MM.1S (cell line): ENCODE data around the gene ZNF438.

Source experiments
- DNase-seq: peaks from one replicate; pipeline ENCODE4 v3.0.0-alpha.2; 2015
- H2AFZ ChIP-seq: fragments of 300-600 bp; sonication (generic); 2 replicates; pipeline ENCODE4 v1.6.0; 2016; ENCODE audit warnings: antibody characterized with exemption, low read length
- H3F3A ChIP-seq: fragments of 300-600 bp; sonication (generic); 2 replicates; pipeline ENCODE4 v1.6.1; 2016; ENCODE audit warnings: mild to moderate bottlenecking, antibody characterized with exemption, low read length, moderate library complexity, mixed read lengths; ENCODE audit not compliant: insufficient read depth
- H3K27ac ChIP-seq: fragments of 300-600 bp; sonication (generic); 2 replicates; pipeline ENCODE4 v1.5.1; 2016; ENCODE audit warnings: mild to moderate bottlenecking, low read length
- H3K27me3 ChIP-seq: fragments of 300-600 bp; sonication (generic); replicated peaks from 2 replicates; pipeline ENCODE4 v1.6.0; 2016; ENCODE audit warnings: low read length; ENCODE audit not compliant: insufficient read depth
- H3K36me3 ChIP-seq: fragments of 300-600 bp; sonication (generic); replicated peaks from 2 replicates; pipeline ENCODE4 v1.6.1; 2016; ENCODE audit warnings: mild to moderate bottlenecking, low read length, mixed read lengths; ENCODE audit not compliant: insufficient read depth
- H3K4me1 ChIP-seq: fragments of 300-600 bp; sonication (generic); 2 replicates; pipeline ENCODE4 v1.6.1; 2016; ENCODE audit warnings: low read length, mixed read lengths
- H3K4me2 ChIP-seq: fragments of 300-600 bp; sonication (generic); 2 replicates; pipeline ENCODE4 v1.6.0; 2016; ENCODE audit warnings: low read depth, low read length
- H3K4me3 ChIP-seq: fragments of 300-600 bp; sonication (generic); 2 replicates; pipeline ENCODE4 v1.5.1; 2016; ENCODE audit warnings: low read length, mixed read lengths
- H3K79me2 ChIP-seq: fragments of 300-600 bp; sonication (generic); 2 replicates; pipeline ENCODE4 v1.6.1; 2016; ENCODE audit warnings: mixed run types, low read length, mixed read lengths
- H3K9ac ChIP-seq: fragments of 300-600 bp; sonication (generic); 2 replicates; pipeline ENCODE4 v1.6.1; 2016; ENCODE audit warnings: low read length, mixed read lengths
- H3K9me2 ChIP-seq: fragments of 300-600 bp; sonication (generic); replicated peaks from 2 replicates; pipeline ENCODE4 v1.6.1; 2016; ENCODE audit warnings: mild to moderate bottlenecking, low read length, mixed read lengths; ENCODE audit not compliant: insufficient read depth
- H3K9me3 ChIP-seq: fragments of 300-600 bp; sonication (generic); replicated peaks from 2 replicates; pipeline ENCODE4 v1.6.1; 2016; ENCODE audit warnings: mild to moderate bottlenecking, low read length, mixed read lengths; ENCODE audit not compliant: insufficient read depth
- H4K20me1 ChIP-seq: fragments of 300-600 bp; sonication (generic); 2 replicates; pipeline ENCODE4 v1.6.1; 2016; ENCODE audit warnings: mild to moderate bottlenecking, low read length, moderate library complexity, mixed read lengths; ENCODE audit not compliant: insufficient read depth
- CTCF ChIP-seq: fragments of 300-600 bp; sonication (generic); IDR thresholded peaks from 2 replicates; pipeline ENCODE4 v1.5.1; 2016; ENCODE audit warnings: antibody characterized with exemption, low read length, mixed read lengths
- EZH2 ChIP-seq: fragments of 300-600 bp; sonication (generic); optimal IDR thresholded peaks from 2 replicates; pipeline ENCODE3; 2017; ENCODE audit warnings: low read depth, mild to moderate bottlenecking, antibody characterized with exemption, low read length, mixed read lengths
- EZH2phosphoT487 ChIP-seq: fragments of 300-600 bp; sonication (generic); IDR thresholded peaks from 2 replicates; pipeline ENCODE4 v1.6.1; 2018; ENCODE audit warnings: antibody characterized with exemption, low read length

Gene ZNF438

DNA sequence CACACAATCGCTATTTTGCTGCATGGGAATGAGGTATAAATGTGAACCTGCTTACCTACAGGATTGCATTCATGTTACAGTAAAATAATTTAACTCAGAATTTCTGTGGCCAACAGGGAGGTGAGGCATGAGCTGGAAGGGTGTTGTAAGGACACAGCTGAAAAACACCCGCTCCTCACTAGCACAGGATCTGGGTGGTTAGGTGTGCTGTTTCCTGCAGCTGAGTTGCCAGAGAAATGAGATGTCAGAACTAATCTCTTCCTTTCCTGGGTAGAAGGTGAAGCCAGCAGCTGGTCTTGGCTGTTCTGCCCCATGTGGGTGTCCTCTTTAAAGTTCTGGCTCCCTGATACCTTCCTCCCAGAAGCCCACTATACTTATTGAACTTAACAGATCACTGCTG, 39.0 kb upstream of the ZNF438 start:
- Histone ChIP-seq H4K20me1 (no peaks in the 10 kb centered on the region), H3K9me3 (no peaks in the 10 kb centered on the region), H3K27me3 (no peaks in the 10 kb centered on the region), H3K27ac (no peak overlapping the region), H3K36me3 (no peaks in the 10 kb centered on the region), H3K9ac (no peak overlapping the region), H3K4me1 (no peaks in the 10 kb centered on the region), H3K4me2 (no peak overlapping the region), H3K9me2 (no peaks in the 10 kb centered on the region), H3K4me3 (no peak overlapping the region), H2AFZ (no peak overlapping the region), H3K79me2 (no peaks in the 10 kb centered on the region), H3F3A (no peaks in the 10 kb centered on the region)
- no peak for TF ChIP-seq EZH2phosphoT487
- no peak for TF ChIP-seq CTCF
- TF ChIP-seq EZH2 = no peak
- no peak for DNase-seq

- no peaks in the 10 kb centered on the region for H3K9me2 ChIP-seq
- no peaks in the 10 kb centered on the region for H3K79me2 ChIP-seq
- H3K9ac ChIP-seq = no peak overlapping the region
- no peak overlapping the region for H2AFZ ChIP-seq
- H3K27me3 ChIP-seq = no peaks in the 10 kb centered on the region
- no peak overlapping the region for H3K4me2 ChIP-seq
- H3F3A ChIP-seq = no peaks in the 10 kb centered on the region
- DNase-seq = no peak
- H3K36me3 ChIP-seq = no peaks in the 10 kb centered on the region
- no peaks in the 10 kb centered on the region for H4K20me1 ChIP-seq
- no peak for TF ChIP-seq CTCF
- TF ChIP-seq EZH2phosphoT487 = no peak
- TF ChIP-seq EZH2 = no peak
- H3K4me3 ChIP-seq = no peak overlapping the region
- no peak overlapping the region for H3K27ac ChIP-seq
- H3K4me1 ChIP-seq = no peaks in the 10 kb centered on the region
- no peaks in the 10 kb centered on the region for H3K9me3 ChIP-seq
Observed at GRCh38 chr10:31070025-31070424, 38.4 kb upstream of the ZNF438 start.

- no peaks in the 10 kb centered on the region for H3K9me3 ChIP-seq
- no peaks in the 10 kb centered on the region for H3K9me2 ChIP-seq
- H4K20me1 ChIP-seq = no peaks in the 10 kb centered on the region
- H3K4me3 ChIP-seq = no peak overlapping the region
- H3K79me2 ChIP-seq = no peaks in the 10 kb centered on the region
- no peak overlapping the region for H3K9ac ChIP-seq
- H2AFZ ChIP-seq = no peak overlapping the region
- H3K27me3 ChIP-seq = no peaks in the 10 kb centered on the region
- TF ChIP-seq CTCF (no peak), EZH2phosphoT487 (no peak), EZH2 (no peak)
- DNase-seq = no peak
- H3K4me2 ChIP-seq = no peak overlapping the region
- no peak overlapping the region for H3K27ac ChIP-seq
- no peaks in the 10 kb centered on the region for H3K4me1 ChIP-seq
- no peaks in the 10 kb centered on the region for H3F3A ChIP-seq
- H3K36me3 ChIP-seq = no peaks in the 10 kb centered on the region
Observed at GRCh38 chr10:31069411-31069810, 37.7 kb upstream of the ZNF438 start.
